Neural crest cell (in vitro differentiated cells): ENCODE data around the gene CSH2. TPM values are rescaled to one million over a fixed set of nuclear protein-coding genes. Genes with fewer than 3 reads are reported as not detected.
A peak's percentile ranks its signal among the peaks of the same experiment; 100 is the strongest.

ENCODE experiments used
- DNase-seq: peaks from one replicate; pipeline ENCODE4 v3.0.0; 2021; ENCODE audit warnings: low read depth, mixed read lengths, low spot score
- H3K27ac Mint-ChIP-seq: one replicate; pipeline ENCODE4 v1.8.0; 2021; ENCODE audit warnings: mild to moderate bottlenecking, mixed read lengths; ENCODE audit not compliant: unreplicated experiment
- H3K27me3 Mint-ChIP-seq: 2 replicates; pipeline ENCODE4 v1.8.0; 2021; ENCODE audit warnings: low read depth, mild to moderate bottlenecking, mixed read lengths
- H3K36me3 Mint-ChIP-seq: 2 replicates; pipeline ENCODE4 v1.8.0; 2021; ENCODE audit warnings: low read depth, mild to moderate bottlenecking, mixed read lengths
- H3K4me1 Mint-ChIP-seq: 2 replicates; pipeline ENCODE4 v1.8.0; 2021; ENCODE audit warnings: mixed read lengths
- H3K4me3 Mint-ChIP-seq: one replicate; pipeline ENCODE4 v1.8.0; 2021; ENCODE audit warnings: mild to moderate bottlenecking, mixed read lengths
- H3K9me3 Mint-ChIP-seq: 2 replicates; pipeline ENCODE4 v1.8.0; 2021; ENCODE audit warnings: mixed read lengths
- CTCF ChIP-seq: fragments of 200-600 bp; sonication (generic); conservative IDR thresholded peaks from 2 replicates; pipeline ENCODE4 v1.5.0; 2021; ENCODE audit warnings: antibody characterized with exemption, mild to moderate bottlenecking
- total RNA-seq: library from RNA; stranded (reverse); gene quantifications from 2 replicates; pipeline ENCODE4 v1.2.1, GENCODE V29; 2021

The CSH2 gene
- total RNA-seq, 1 donor from 2014 or later: not detected

- no peaks in the 10 kb centered on the region for H3K9me3 Mint-ChIP-seq
- TF ChIP-seq CTCF: peak; percentile 62
- DNase-seq: peak; percentile 90
- peaks cover 3% of the 10 kb centered on the region for H3K27me3 Mint-ChIP-seq
- peaks cover 39% of the 10 kb centered on the region for H3K4me1 Mint-ChIP-seq
- H3K4me3 Mint-ChIP-seq: peak within 1 kb of the TSS; percentile 99
- H3K27ac Mint-ChIP-seq: peak within 1 kb of the TSS; percentile 100
- peaks cover 41% of the 10 kb centered on the region for H3K36me3 Mint-ChIP-seq
These were observed 46.3 kb downstream of the CSH2 start, which contains the start of the genes FTSJ3 and PSMC5 for GRCh38 chr17:63827002-63827800. Gene FTSJ3 (minus strand): TSS chr17:63827663. CDS start chr17:63826902, 761 bp downstream. Gene PSMC5 (plus strand): TSS chr17:63827431. CDS start chr17:63827491, 60 bp downstream.

- peak overlapping the region; percentile 99 for H3K4me3 Mint-ChIP-seq
- no peaks in the 10 kb centered on the region for H3K9me3 Mint-ChIP-seq
- no peak for DNase-seq
- peaks cover 42% of the 10 kb centered on the region for H3K36me3 Mint-ChIP-seq
- H3K4me1 Mint-ChIP-seq: peaks cover 39% of the 10 kb centered on the region
- H3K27me3 Mint-ChIP-seq: peaks cover 3% of the 10 kb centered on the region
- peak overlapping the region; percentile 100 for H3K27ac Mint-ChIP-seq
- no peak for TF ChIP-seq CTCF
These were observed 46.9 kb downstream of the CSH2 start for GRCh38 chr17:63826468-63827001.

GRCh38 chr17:63824362-63824761, 49.1 kb downstream of the CSH2 start:
- Mint-ChIP-seq H3K9me3 (no peaks in the 10 kb centered on the region), H3K27me3 (peaks cover 3% of the 10 kb centered on the region), H3K4me1 (peaks cover 33% of the 10 kb centered on the region), H3K27ac (no peak overlapping the region), H3K4me3 (peak overlapping the region; percentile 76), H3K36me3 (peaks cover 31% of the 10 kb centered on the region)
- DNase-seq: no peak
- no peak for TF ChIP-seq CTCF

GRCh38 chr17:63823659-63824331, 49.7 kb downstream of the CSH2 start:
- TF ChIP-seq CTCF: no peak
- no peak for DNase-seq
- peaks cover 3% of the 10 kb centered on the region for H3K27me3 Mint-ChIP-seq
- peaks cover 35% of the 10 kb centered on the region for H3K36me3 Mint-ChIP-seq
- H3K4me3 Mint-ChIP-seq: peak overlapping the region; percentile 76
- H3K9me3 Mint-ChIP-seq: no peaks in the 10 kb centered on the region
- peaks cover 28% of the 10 kb centered on the region for H3K4me1 Mint-ChIP-seq
- H3K27ac Mint-ChIP-seq: no peak overlapping the region

GRCh38 chr17:63822537-63822936, 50.9 kb downstream of the CSH2 start:
- no peak overlapping the region for H3K27ac Mint-ChIP-seq
- H3K36me3 Mint-ChIP-seq: peaks cover 36% of the 10 kb centered on the region
- TF ChIP-seq CTCF: no peak
- H3K4me1 Mint-ChIP-seq: peaks cover 19% of the 10 kb centered on the region
- H3K9me3 Mint-ChIP-seq: no peaks in the 10 kb centered on the region
- no peak for DNase-seq
- peak overlapping the region; percentile 62 for H3K4me3 Mint-ChIP-seq
- peaks cover 3% of the 10 kb centered on the region for H3K27me3 Mint-ChIP-seq

Other genes with a start within 250 kb of the CSH2 start
- gene LIMD2, start 173.6 kb downstream of the CSH2 start, total RNA-seq: 134 and 145 TPM in 2 replicates
- 55.0 and 55.9 TPM in 2 replicates for gene STRADA, start 131.9 kb downstream of the CSH2 start, total RNA-seq
- 72.9 and 73.2 TPM in 2 replicates for gene CCDC47, start 100.1 kb downstream of the CSH2 start, total RNA-seq
- gene DDX42, start 99.5 kb downstream of the CSH2 start, total RNA-seq: 160 and 161 TPM in 2 replicates
- 170 and 178 TPM in 2 replicates for gene PSMC5, start 46.2 kb downstream of the CSH2 start, total RNA-seq
- gene FTSJ3, start 46.0 kb downstream of the CSH2 start, total RNA-seq: 57.4 and 59.9 TPM in 2 replicates
- gene SMARCD2, start 31.0 kb downstream of the CSH2 start, total RNA-seq: 43.0 and 45.5 TPM in 2 replicates
- gene GH2, start 8.3 kb upstream of the CSH2 start, total RNA-seq: not detected in 2 replicates
- gene CSH1, start 22.9 kb upstream of the CSH2 start, total RNA-seq: not detected in 2 replicates
- gene CSHL1, start 37.6 kb upstream of the CSH2 start, total RNA-seq: not detected in 2 replicates
- gene GH1, start 45.2 kb upstream of the CSH2 start, total RNA-seq: not detected in 2 replicates
- 0.86 and 1.0 TPM in 2 replicates for gene CD79B, start 58.7 kb upstream of the CSH2 start, total RNA-seq
- 1.6 and 1.9 TPM in 2 replicates for gene SCN4A, start 99.2 kb upstream of the CSH2 start, total RNA-seq
- 0.82 and 1.4 TPM in 2 replicates for gene PRR29, start 124.7 kb upstream of the CSH2 start, total RNA-seq
- not detected in 2 replicates for gene ICAM2, start 147.0 kb upstream of the CSH2 start, total RNA-seq